ENCODE data around the gene ZNF428. TPM values are rescaled to one million over a fixed set of nuclear protein-coding genes. Genes with fewer than 3 reads are reported as not detected.
"Not testable (repeated sequence)": the region's sequence is repeated elsewhere in the genome, so short reads cannot be mapped to it uniquely, and the experiment has no call there.

Gene ZNF428
- total RNA-seq, 1 donor from 2014 or later, result 69.8 TPM

GRCh38 chr19:43616954-43617353 lies 2.5 kb downstream of the ZNF428 start:
- DNase-seq (ENCODE audit: low read depth in 2 of 2), result no peak

GRCh38 chr19:43616306-43616705 lies 3.1 kb downstream of the ZNF428 start:
- DNase-seq (ENCODE audit: low read depth in 2 of 2), result no peak

- DNase-seq (ENCODE audit: low read depth in 2 of 2), result no peak
Observed at GRCh38 chr19:43612374-43612773, 7.1 kb downstream of the ZNF428 start.

GRCh38 chr19:43611788-43612187 lies 7.6 kb downstream of the ZNF428 start, which contains the start of gene SRRM5:
SRRM5 (plus strand) TSS chr19:43612088; CDS start chr19:43612122, 34 bp downstream.
- DNase-seq (ENCODE audit: low read depth in 2 of 2), result no peak

GRCh38 chr19:43610493-43610892 lies 8.9 kb downstream of the ZNF428 start:
- DNase-seq (ENCODE audit: low read depth in 2 of 2), result no peak

DNA sequence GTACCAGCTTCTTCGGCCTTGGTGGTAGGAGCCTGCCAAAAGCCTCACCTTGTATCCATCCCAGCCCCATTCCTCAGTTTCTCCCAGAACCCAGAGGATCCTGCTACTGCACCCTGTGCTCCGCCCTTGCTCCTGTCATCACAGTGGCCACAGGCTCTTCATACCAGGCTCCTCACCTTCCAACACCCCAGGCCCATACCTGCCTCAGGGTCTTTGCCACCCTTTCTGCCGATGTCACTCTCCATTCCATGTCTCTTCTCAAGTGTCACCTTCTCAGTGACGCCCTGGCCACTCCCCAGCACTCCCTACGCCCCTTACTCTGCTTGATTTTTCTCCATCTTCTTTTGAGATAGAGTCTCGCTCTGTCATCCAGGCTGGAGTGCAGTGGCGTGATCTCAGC lies 9.6 kb downstream of the ZNF428 start:
- DNase-seq (ENCODE audit: low read depth in 2 of 2), result no peak

- no peak for DNase-seq (ENCODE audit: low read depth in 2 of 2)
Observed at GRCh38 chr19:43607238-43608205, 11.9 kb downstream of the ZNF428 start.

- DNase-seq (ENCODE audit: low read depth in 2 of 2), result no peak
Observed at GRCh38 chr19:43606569-43607229, 12.7 kb downstream of the ZNF428 start.

DNA sequence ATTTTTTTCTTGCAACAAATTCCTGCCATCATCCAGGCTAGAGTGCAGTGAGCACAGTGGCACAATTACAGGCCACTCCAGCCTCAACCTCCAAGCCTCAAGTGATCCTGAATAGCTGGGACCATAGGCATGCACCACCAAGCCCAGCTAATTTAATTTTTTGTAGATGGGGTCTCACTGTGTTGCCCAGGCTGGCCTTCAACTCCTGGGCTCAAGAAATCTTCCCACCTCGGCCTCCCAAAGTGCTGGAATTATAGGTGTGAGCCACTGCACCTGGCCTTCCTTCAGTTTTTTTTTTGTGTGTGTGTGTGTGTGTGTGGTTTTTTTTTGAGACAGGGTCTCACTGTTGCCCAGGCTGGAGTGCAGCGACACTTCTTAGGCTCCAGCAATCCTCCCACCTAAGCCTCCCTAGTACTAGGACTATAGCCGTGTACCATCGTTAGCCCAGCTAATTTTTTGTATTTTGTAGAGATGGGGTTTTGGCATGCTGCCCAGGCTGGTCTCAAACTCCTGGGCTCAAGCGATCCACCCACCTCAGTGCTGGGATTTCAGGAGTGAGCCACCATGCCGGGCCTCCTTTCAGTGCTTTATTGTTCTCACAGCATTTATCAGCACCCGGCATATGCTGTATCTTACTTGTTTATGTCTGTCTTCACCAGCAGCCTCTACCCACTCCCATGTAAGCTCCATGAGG lies 13.4 kb downstream of the ZNF428 start:
- no peak for DNase-seq (ENCODE audit: low read depth in 2 of 2)

DNA sequence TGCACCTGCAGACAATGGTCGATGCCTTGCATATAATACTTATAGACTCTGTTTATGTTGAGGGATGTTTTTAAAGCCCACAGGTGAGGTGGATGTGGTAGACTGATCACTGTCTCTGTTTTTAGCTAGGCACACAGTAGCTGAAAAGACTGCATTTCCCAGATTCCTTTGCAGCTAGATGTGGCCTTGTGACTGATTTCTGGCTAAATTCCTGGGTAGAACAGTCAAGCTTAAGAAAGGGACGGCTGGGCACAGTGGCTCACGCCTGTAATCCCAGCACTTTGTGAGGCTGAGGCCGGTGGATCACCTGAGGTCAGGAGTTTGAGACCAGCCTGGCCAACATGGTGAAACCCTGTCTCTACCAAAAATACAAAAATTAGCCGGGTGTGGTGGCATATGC lies 19.1 kb downstream of the ZNF428 start:
- DNase-seq (ENCODE audit: low read depth in 2 of 2), result not testable (repeated sequence)

DNA sequence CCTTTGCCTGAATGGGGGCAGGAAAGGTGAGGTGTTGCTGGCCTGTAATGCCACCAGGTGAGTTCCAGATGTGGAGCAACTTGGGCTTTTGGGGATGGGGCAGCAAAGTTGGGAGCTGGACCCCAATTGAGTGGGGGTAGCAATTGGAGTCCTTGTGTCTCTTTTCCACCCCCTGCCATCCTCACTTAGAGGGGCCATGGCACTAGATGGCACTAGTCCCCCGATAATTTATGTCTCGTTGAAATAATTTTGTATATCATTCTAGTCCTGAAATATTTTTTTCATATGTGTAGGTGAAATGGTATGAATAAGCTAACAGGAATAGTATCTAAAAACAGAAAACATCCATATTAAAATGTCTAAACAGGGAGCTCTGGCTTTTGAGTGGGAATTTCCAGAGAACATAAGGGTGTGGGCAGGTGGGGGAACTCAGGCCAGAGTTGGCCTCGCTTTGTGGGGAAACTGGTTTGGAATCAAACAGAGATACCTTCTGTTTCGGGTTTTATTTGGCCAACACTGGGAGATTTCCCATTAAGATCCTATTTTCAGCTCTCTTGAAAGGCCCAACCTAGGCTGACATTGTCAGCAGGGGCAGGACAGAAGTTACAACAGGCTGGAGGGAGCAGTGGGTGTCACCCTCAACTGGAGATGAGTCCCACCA lies 19.7 kb downstream of the ZNF428 start:
- DNase-seq (ENCODE audit: low read depth in 2 of 2), result no peak

DNA sequence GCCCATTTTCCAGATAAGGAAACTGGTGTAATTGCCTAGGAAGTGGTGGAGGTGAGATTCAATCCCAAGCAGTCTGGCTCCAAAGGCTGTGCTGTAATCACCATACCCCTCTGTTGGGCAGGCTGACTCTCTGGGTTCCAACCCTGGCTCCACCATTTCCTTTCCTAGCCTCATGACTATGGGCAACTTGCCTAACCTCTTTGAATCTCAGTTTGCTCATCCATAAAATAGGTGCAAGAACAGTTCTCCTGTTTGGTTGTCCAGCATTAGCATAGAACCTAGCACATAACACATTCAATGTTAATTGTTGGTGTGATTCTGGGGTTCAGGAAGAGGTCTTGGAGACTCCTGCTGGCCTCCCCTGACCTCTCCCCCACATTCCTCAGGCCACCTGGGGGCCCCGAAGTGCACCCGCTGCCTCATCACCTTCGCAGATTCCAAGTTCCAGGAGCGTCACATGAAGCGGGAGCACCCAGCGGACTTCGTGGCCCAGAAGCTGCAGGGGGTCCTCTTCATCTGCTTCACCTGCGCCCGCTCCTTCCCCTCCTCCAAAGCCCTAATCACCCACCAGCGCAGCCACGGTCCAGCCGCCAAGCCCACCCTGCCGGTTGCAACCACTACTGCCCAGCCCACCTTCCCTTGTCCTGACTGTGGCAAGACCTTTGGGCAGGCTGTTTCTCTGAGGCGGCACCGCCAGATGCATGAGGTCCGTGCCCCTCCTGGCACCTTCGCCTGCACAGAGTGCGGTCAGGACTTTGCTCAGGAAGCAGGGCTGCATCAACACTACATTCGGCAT lies 20.8 kb downstream of the ZNF428 start:
- DNase-seq (ENCODE audit: low read depth in 2 of 2), result no peak

- DNase-seq (ENCODE audit: low read depth in 2 of 2), result peak in 1 of 2 donors; percentile 36
Observed at GRCh38 chr19:43597876-43598275, 21.6 kb downstream of the ZNF428 start.

DNA sequence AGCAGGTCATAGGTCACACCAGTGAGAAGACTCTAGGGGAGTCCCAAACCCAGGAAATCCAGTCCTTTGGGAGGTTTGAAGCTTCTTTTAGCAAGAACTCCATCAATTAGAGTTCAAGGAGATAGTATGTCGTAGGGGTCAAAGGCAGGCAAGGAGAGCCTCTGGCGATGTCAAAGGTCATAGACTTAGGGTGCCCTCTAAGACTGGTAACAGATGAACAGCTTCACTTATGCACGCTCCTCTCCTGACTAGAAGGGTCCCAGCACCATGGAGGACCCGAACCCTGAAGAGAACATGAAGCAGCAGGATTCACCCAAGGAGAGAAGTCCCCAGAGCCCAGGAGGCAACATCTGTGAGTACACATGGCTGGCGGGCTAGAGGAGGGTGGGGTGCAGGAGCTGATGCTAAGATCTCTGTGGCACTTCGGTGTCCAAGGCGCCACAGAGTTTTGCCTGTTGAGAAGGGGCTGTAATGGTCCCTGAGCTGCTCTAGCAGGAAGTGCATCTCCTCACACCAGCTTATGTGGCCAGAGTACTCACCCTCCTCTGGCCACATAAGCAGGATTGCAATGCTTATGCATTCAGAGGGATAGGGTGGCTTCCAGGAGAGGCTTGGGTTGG lies 22.5 kb downstream of the ZNF428 start:
- DNase-seq (ENCODE audit: low read depth in 2 of 2), result no peak

- DNase-seq (ENCODE audit: low read depth in 2 of 2), result peak; percentile 100
Observed at GRCh38 chr19:43595999-43596841, 23.2 kb downstream of the ZNF428 start, which contains the start of the genes IRGQ and ZNF576. IRGQ (minus strand) TSS chr19:43596134; CDS start chr19:43595338, 796 bp downstream. ZNF576 (plus strand) TSS chr19:43596595; CDS start chr19:43597109, 514 bp downstream.

GRCh38 chr19:43595605-43595998 lies 23.8 kb downstream of the ZNF428 start:
- DNase-seq (ENCODE audit: low read depth in 2 of 2), result no peak

DNA sequence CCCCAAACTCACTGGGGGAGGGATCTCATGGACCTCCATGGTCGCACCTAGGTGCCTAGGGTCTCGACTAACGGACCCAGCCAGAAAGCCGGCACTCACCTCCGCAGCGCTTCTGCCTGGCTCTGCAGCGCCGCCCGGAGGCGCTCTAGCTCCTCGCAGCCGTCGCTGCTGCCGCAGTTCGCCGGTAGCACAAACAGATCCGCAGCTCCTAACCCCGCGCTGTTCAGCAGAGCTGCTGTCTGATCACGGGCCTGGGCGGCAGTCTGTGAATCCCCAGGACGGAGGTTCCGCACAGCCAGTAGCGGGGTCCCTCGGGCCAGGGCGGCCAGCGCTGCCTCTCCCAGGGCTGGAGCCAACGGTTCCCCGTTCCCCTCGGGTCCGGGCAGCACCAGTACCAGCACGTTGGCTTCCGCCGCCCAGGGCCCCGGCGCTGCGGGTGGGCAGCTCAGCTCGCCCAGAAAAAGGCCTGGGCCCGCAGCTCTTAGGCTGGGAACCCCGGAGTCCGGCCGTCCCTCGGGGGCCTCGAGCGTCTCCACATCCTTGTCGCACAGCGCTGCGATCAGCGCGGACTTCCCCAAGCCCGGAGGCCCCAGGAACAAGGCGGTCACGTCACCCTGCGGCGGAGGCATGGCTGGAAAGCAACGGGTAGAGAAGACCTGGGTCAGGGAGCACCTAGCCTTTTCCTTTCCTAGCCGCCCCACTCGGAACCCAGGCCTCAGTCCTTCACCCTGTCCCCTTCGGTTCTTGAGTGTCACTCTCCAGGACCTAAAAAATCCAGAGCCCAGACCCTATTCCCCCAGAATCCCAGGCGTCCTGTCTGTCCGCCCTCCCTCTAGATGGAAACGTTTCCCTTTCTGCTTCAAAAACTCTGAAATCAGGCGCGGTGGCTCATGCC lies 24.5 kb downstream of the ZNF428 start:
- peak; percentile 82 to 88 for DNase-seq (ENCODE audit: low read depth in 2 of 2)

Data from lung microvascular endothelial cell (primary cell).